Measurements from ENCODE around the gene SNAI3.

DNA sequence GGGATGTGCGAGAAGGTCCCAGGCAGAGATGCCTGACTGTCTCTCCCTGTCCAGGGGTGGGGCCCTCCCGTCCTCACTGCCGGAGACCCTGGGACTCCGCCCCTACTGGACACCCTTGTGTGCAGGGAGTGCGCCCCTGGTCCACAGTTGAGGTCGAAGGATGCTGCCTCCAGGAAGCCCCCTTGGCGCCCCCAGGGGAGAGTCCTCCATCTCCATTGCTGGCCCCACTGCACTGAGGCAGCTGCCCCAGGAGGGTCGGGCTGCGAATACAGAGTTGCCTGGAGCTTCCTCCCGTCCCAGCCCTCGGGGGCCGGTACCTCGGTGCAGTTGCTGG is 46.6 kb upstream of the SNAI3 start:
- TF ChIP-seq, protein P1, sequence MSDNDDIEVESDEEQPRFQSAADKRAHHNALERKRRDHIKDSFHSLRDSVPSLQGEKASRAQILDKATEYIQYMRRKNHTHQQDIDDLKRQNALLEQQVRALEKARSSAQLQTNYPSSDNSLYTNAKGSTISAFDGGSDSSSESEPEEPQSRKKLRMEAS (CRISPR knock-in tag; IDR thresholded peaks at IDR 0.05): no peak
- TF ChIP-seq, protein P2, sequence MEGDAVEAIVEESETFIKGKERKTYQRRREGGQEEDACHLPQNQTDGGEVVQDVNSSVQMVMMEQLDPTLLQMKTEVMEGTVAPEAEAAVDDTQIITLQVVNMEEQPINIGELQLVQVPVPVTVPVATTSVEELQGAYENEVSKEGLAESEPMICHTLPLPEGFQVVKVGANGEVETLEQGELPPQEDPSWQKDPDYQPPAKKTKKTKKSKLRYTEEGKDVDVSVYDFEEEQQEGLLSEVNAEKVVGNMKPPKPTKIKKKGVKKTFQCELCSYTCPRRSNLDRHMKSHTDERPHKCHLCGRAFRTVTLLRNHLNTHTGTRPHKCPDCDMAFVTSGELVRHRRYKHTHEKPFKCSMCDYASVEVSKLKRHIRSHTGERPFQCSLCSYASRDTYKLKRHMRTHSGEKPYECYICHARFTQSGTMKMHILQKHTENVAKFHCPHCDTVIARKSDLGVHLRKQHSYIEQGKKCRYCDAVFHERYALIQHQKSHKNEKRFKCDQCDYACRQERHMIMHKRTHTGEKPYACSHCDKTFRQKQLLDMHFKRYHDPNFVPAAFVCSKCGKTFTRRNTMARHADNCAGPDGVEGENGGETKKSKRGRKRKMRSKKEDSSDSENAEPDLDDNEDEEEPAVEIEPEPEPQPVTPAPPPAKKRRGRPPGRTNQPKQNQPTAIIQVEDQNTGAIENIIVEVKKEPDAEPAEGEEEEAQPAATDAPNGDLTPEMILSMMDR (IDR thresholded peaks at IDR 0.05): no peak
- no peak for TF ChIP-seq TP53 (CRISPR knock-in tag; IDR thresholded peaks at IDR 0.05)
- TF ChIP-seq, protein P3, sequence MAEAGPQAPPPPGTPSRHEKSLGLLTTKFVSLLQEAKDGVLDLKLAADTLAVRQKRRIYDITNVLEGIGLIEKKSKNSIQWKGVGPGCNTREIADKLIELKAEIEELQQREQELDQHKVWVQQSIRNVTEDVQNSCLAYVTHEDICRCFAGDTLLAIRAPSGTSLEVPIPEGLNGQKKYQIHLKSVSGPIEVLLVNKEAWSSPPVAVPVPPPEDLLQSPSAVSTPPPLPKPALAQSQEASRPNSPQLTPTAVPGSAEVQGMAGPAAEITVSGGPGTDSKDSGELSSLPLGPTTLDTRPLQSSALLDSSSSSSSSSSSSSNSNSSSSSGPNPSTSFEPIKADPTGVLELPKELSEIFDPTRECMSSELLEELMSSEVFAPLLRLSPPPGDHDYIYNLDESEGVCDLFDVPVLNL (CRISPR knock-in tag; IDR thresholded peaks at IDR 0.05; ENCODE audit: borderline replicate concordance, low read depth): no peak
- no peak for TF ChIP-seq NR1H2 (CRISPR knock-in tag; IDR thresholded peaks at IDR 0.05)
- TF ChIP-seq ZBTB21 (CRISPR knock-in tag; IDR thresholded peaks at IDR 0.05; ENCODE audit: borderline replicate concordance): no peak
- no peak for TF ChIP-seq CREM (CRISPR knock-in tag; IDR thresholded peaks at IDR 0.05)
